Heart left ventricle (tissue), 16 donors: ENCODE measurements around the gene TMPRSS5. TPM values are rescaled to one million over a fixed set of nuclear protein-coding genes. Genes with fewer than 3 reads are reported as not detected.

Experiments
- ATAC-seq, 4 donors: fragments of 200-7000 bp; cut with Tn5 transposase; one replicate each; pipeline ENCODE4 v1.9.1; 2020 to 2022; ENCODE audit warnings: moderate library complexity in 4 of 4, mild to moderate bottlenecking in 3 of 4, moderate number of reproducible peaks in 1 of 4
- DNase-seq, 5 donors: peaks; one replicate each; pipeline ENCODE4 v3.0.0-alpha.2; 2020
- H3K27ac ChIP-seq, 12 donors: fragments of 200-600 bp; sonication (generic) in 4 of 12; one replicate each; pipeline versions ENCODE4 v1.5.0 to v1.8.0; 2016 to 2022; ENCODE audit warnings: mild to moderate bottlenecking in 2 of 12
- H3K27me3 ChIP-seq, 9 donors: fragments of 200-600 bp; sonication (generic) in 2 of 9; one replicate each; pipeline versions ENCODE4 v1.5.1 to v1.8.0; 2016 to 2022; ENCODE audit warnings: mild to moderate bottlenecking in 3 of 9
- H3K36me3 ChIP-seq, 9 donors: fragments of 200-600 bp; sonication (generic) in 2 of 9; one replicate each; pipeline versions ENCODE4 v1.5.0 to v1.8.0; 2018 to 2022; ENCODE audit warnings: mild to moderate bottlenecking in 2 of 9
- H3K4me1 ChIP-seq, 12 donors: fragments of 200-600 bp; sonication (generic) in 4 of 12; one replicate each; pipeline versions ENCODE4 v1.5.0 to v1.8.0; 2016 to 2022; ENCODE audit warnings: mild to moderate bottlenecking in 3 of 12
- H3K4me3 ChIP-seq, 12 donors: fragments of 200-600 bp; sonication (generic) in 4 of 12; one replicate each; pipeline versions ENCODE4 v1.5.0 to v1.8.0; 2017 to 2022; ENCODE audit warnings: mild to moderate bottlenecking in 9 of 12, moderate library complexity in 4 of 12
- H3K9me3 ChIP-seq, 12 donors: fragments of 200-600 bp; sonication (generic) in 4 of 12; one replicate each; pipeline versions ENCODE4 v1.5.0 to v1.8.0; 2016 to 2022; ENCODE audit warnings: mild to moderate bottlenecking in 1 of 12
- CTCF ChIP-seq, 12 donors: fragments of 200-600 bp; sonication (generic) in 4 of 12; IDR thresholded peaks; one replicate each; pipeline versions ENCODE4 v1.5.0 to v1.8.0; 2018 to 2022; ENCODE audit warnings: antibody characterized with exemption in 12 of 12, mild to moderate bottlenecking in 5 of 12
- POLR2A ChIP-seq, 2 donors: fragments of 450-650 bp; IDR thresholded peaks; one replicate each; pipeline ENCODE4 v1.6.1; 2017; ENCODE audit warnings: antibody characterized with exemption in 2 of 2, mild to moderate bottlenecking in 2 of 2, moderate library complexity in 2 of 2
- WGBS, 4 donors: extraction: QIAGEN DNeasy Blood & Tissue Kit in 2 of 4; methylation state at CpG; one replicate each; pipeline versions ENCODE4 v1.1.5 to v1.1.7; 2013 to 2018; 5-methylcytosine and 5-hydroxymethylcytosine counted together
- intact Hi-C, 10 donors: fragments of 100-400 bp; cut with DNase I; formaldehyde crosslinking; loops; one replicate each; pipeline versions ENCODE4 v1.11.1 to v1.14.2; 2022
- polyA plus RNA-seq, 2 donors: library from polyadenylated mRNA; stranded (reverse); fragments of 200-250 nt; gene quantifications; one replicate each; pipeline ENCODE4 v1.2.3, GENCODE V29; 2013
- total RNA-seq, 9 donors: library from RNA; depleted of rRNA in 2 of 9; stranded (reverse); fragments of >200 nt in 2 of 9; fragmentation: NEBNext Ultra II Directional in 3 of 9; extraction: Animal tissue kit (Norgen Biotek cat#: 25700) in 3 of 9; gene quantifications; one replicate each; pipeline versions ENCODE4 v1.1.0 to v1.2.4, GENCODE V29; 2016 to 2023
- donor health status: ischemic (EF 13 %, LVEDD 7.1; RV severe dilation, severe dysfunction).
- donor health status: healthy with polysubstance abuse.
- donor health status: DM: no; HTN: yes; CAD: no.
- donor health status: DM: no; HTN: no; CAD: no.
- donor health status: ischemic (EF 25% LVEDD 6.9; RV normal size, moderate dysfunction).
- donor health status: ischemic (EF 25% LVEDD 5.7; RV mildly dilated, moderate dysfunction).
- donor health status: healthy.
- donor health status: DM: yes; HTN: yes; CAD: no.
- donor health status: ischemic (EF 35%, LVEDD 5.7; RV mildly dilated, moderate dysfunction).
- donor health status: nonischemic (EF 11% LVEDD 7.7; RV severe dilation, severe dysfunction).
- donor health status: DM: yes; HTN: yes; CAD: no.
- donor health status: PGD.
- donor health status: ischemic (EF 29% LVEDD 5.4; RV normal size, mild dysfunction).
- donor health status: nonischemic (EF 23%, LVEDD 6.1; RV moderate dilation, normal function).

The TMPRSS5 gene
- total and polyA plus RNA-seq, 11 donors = 0.15 to 1.2 (median 0.47) TPM; not detected in 1

- no peak for ATAC-seq
- Histone ChIP-seq H3K36me3 (no peaks in the 10 kb centered on the region), H3K4me1 (peaks cover 0 to 5% (median 0%) of the 10 kb centered on the region in 12 donors), H3K27ac (no peak overlapping the region), H3K27me3 (no peaks in the 10 kb centered on the region), H3K4me3 (no peak overlapping the region), H3K9me3 (no peaks in the 10 kb centered on the region)
- TF ChIP-seq POLR2A (IDR thresholded peaks at IDR 0.05) = no peak
- no peak for TF ChIP-seq CTCF (IDR thresholded peaks at IDR 0.05)
- no peak for DNase-seq
- WGBS, 4 donors = 96 to 98% (median 96%) methylated on average over 5 of the region's 5 CpGs
- intact Hi-C loops = loop anchor here in 3 of 10 donors (5.0 to 10.0 kb wide), 2 partner anchors 183 to 191 kb away; no protein-coding TSS in a partner anchor
These were observed 19.3 kb upstream of the TMPRSS5 start for GRCh38 chr11:113725407-113725806.

GRCh38 chr11:113724778-113725177 is 18.7 kb upstream of the TMPRSS5 start:
- DNase-seq (no peak), ATAC-seq (no peak)
- H3K4me1 ChIP-seq = peaks cover 0 to 5% (median 0%) of the 10 kb centered on the region in 12 donors
- WGBS, 4 donors = 89 to 95% (median 92%) methylated on average over 3 of the region's 3 CpGs
- peaks cover 0 to 2% (median 0%) of the 10 kb centered on the region in 9 donors for H3K36me3 ChIP-seq
- no peak overlapping the region for H3K27ac ChIP-seq
- H3K9me3 ChIP-seq = no peaks in the 10 kb centered on the region
- no peaks in the 10 kb centered on the region for H3K27me3 ChIP-seq
- TF ChIP-seq CTCF (IDR thresholded peaks at IDR 0.05) (no peak), POLR2A (IDR thresholded peaks at IDR 0.05) (no peak)
- H3K4me3 ChIP-seq = no peak overlapping the region
- intact Hi-C loops = loop anchor here in 3 of 10 donors (5.0 to 10.0 kb wide), 2 partner anchors 182 to 190 kb away; no protein-coding TSS in a partner anchor

- 86 to 98% (median 96%) methylated on average over 4 of the region's 4 CpGs for WGBS, 4 donors
- no peak for DNase-seq
- TF ChIP-seq CTCF (IDR thresholded peaks at IDR 0.05) = no peak
- TF ChIP-seq POLR2A (IDR thresholded peaks at IDR 0.05) = no peak
- Histone ChIP-seq H3K36me3 (peaks cover 0 to 8% (median 0%) of the 10 kb centered on the region in 9 donors), H3K4me3 (no peak overlapping the region), H3K4me1 (peaks cover 0 to 5% (median 0%) of the 10 kb centered on the region in 12 donors), H3K9me3 (no peaks in the 10 kb centered on the region), H3K27ac (no peak overlapping the region), H3K27me3 (no peaks in the 10 kb centered on the region)
- ATAC-seq = no peak
- intact Hi-C loops = loop anchor here in 2 of 10 donors (10.0 kb wide), 1 partner anchor 189 kb away; no protein-coding TSS in a partner anchor
These were observed 17.7 kb upstream of the TMPRSS5 start for GRCh38 chr11:113723787-113724186.

DNA sequence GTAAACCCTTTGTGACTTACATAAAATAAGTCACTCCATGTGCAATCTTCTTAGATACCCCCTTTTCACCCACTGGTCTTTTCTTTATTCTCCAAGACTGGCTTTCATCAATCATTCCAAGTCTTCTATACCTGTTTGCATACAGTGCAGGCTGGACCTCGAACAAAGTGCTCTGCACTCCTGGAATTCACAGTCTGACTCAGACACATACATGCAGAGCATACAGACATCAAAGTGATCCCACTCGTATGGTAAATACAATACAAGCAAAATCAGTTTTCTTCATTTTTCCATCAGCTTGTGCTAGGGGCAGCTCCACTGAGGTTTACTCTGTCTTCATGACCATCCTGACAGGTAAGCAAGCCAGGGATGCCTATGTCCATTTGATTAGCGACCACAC is 16.8 kb upstream of the TMPRSS5 start:
- TF ChIP-seq POLR2A (IDR thresholded peaks at IDR 0.05) (no peak), CTCF (IDR thresholded peaks at IDR 0.05) (no peak)
- ATAC-seq (no peak), DNase-seq (no peak)
- Histone ChIP-seq H3K9me3 (no peaks in the 10 kb centered on the region), H3K27me3 (no peaks in the 10 kb centered on the region), H3K36me3 (peaks cover 0 to 8% (median 0%) of the 10 kb centered on the region in 9 donors), H3K27ac (no peak overlapping the region), H3K4me3 (no peak overlapping the region), H3K4me1 (peaks cover 0 to 5% (median 0%) of the 10 kb centered on the region in 12 donors)
- WGBS, 4 donors = 92 to 98% (median 96%) methylated on average over 3 of the region's 3 CpGs
- intact Hi-C loops = loop anchor here in 2 of 10 donors (10.0 kb wide), 1 partner anchor 188 kb away; no protein-coding TSS in a partner anchor
